Measurements from ENCODE around the gene IGFL1. TPM values are rescaled to one million over a fixed set of nuclear protein-coding genes. Genes with fewer than 3 reads are reported as not detected.
"Not testable (repeated sequence)": the region's sequence is repeated elsewhere in the genome, so short reads cannot be mapped to it uniquely, and the experiment has no call there.

Gene IGFL1
- 1 to 10 TPM in 1 of 2 donors, not detected in 1; 4.8 TPM for total RNA-seq

GRCh38 chr19:46229442-46229841 lies at the start of gene IGFL1:
Gene IGFL1 (plus strand): TSS chr19:46229742. CDS start chr19:46229775, 33 bp downstream.
- H3K27me3 ChIP-seq (replicated peaks; ENCODE audit: insufficient read depth) = no peaks in the 10 kb centered on the region

GRCh38 chr19:46180701-46181387 lies 48.7 kb upstream of the IGFL1 start:
- no peaks in the 10 kb centered on the region for H3K36me3 ChIP-seq

More at GRCh38 chr19:46229442-46229841, at the start of gene IGFL1:
- no peak for DNase-seq (ENCODE audit: low spot score)
- TF ChIP-seq POLR2A (IDR thresholded peaks at IDR 0.05) (no peak), POLR2AphosphoS5 (IDR thresholded peaks at IDR 0.05) (no peak), CTCF (IDR thresholded peaks at IDR 0.05) (no peak)
- Histone ChIP-seq H3K27ac (no peak within 1 kb of the TSS), H3K9me3 (no peaks in the 10 kb centered on the region), H3K36me3 (no peaks in the 10 kb centered on the region), H3K4me1 (replicated peaks) (no peaks in the 10 kb centered on the region), H3K4me3 (no peak within 1 kb of the TSS)
- WGBS = 61% methylated on average over 6 of the region's 6 CpGs
- intact Hi-C loops (cut with DNase I) = no loop called here

GRCh38 chr19:46181388-46181779 lies 48.2 kb upstream of the IGFL1 start:
- Histone ChIP-seq H3K27ac (no peak overlapping the region), H3K9me3 (no peaks in the 10 kb centered on the region), H3K4me1 (replicated peaks) (no peaks in the 10 kb centered on the region), H3K4me3 (no peak overlapping the region), H3K36me3 (no peaks in the 10 kb centered on the region), H3K27me3 (replicated peaks; ENCODE audit: insufficient read depth) (no peaks in the 10 kb centered on the region)
- DNase-seq (ENCODE audit: low spot score) = no peak
- WGBS = 48% methylated on average over 6 of the region's 6 CpGs
- intact Hi-C loops (cut with DNase I) = no loop called here
- no peak for TF ChIP-seq POLR2AphosphoS5 (IDR thresholded peaks at IDR 0.05)
- TF ChIP-seq POLR2A (IDR thresholded peaks at IDR 0.05) = no peak
- TF ChIP-seq CTCF (IDR thresholded peaks at IDR 0.05) = no peak

More at GRCh38 chr19:46180701-46181387, 48.7 kb upstream of the IGFL1 start:
- H3K9me3 ChIP-seq = no peaks in the 10 kb centered on the region
- H3K27ac ChIP-seq = no peak overlapping the region
- H3K4me1 ChIP-seq (replicated peaks) = no peaks in the 10 kb centered on the region
- H3K27me3 ChIP-seq (replicated peaks; ENCODE audit: insufficient read depth) = no peaks in the 10 kb centered on the region
- intact Hi-C loops (cut with DNase I) = no loop called here
- H3K4me3 ChIP-seq = no peak overlapping the region
- TF ChIP-seq CTCF (IDR thresholded peaks at IDR 0.05) = no peak
- no peak for TF ChIP-seq POLR2A (IDR thresholded peaks at IDR 0.05)
- TF ChIP-seq POLR2AphosphoS5 (IDR thresholded peaks at IDR 0.05) = no peak
- WGBS = 59% methylated on average over 5 of the region's 5 CpGs
- no peak for DNase-seq (ENCODE audit: low spot score)

- Histone ChIP-seq H3K4me1 (replicated peaks) (no peaks in the 10 kb centered on the region), H3K36me3 (no peaks in the 10 kb centered on the region), H3K27me3 (replicated peaks; ENCODE audit: insufficient read depth) (no peaks in the 10 kb centered on the region), H3K27ac (no peak overlapping the region), H3K4me3 (no peak overlapping the region), H3K9me3 (no peaks in the 10 kb centered on the region)
- TF ChIP-seq POLR2AphosphoS5 (IDR thresholded peaks at IDR 0.05) = peak; percentile 26
- no peak for TF ChIP-seq CTCF (IDR thresholded peaks at IDR 0.05)
- intact Hi-C loops (cut with DNase I) = no loop called here
- DNase-seq (ENCODE audit: low spot score) = no peak
- 49% methylated on average over 8 of the region's 8 CpGs for WGBS
These were observed 47.1 kb upstream of the IGFL1 start for GRCh38 chr19:46182476-46182875.

GRCh38 chr19:46184775-46185710 lies 44.5 kb upstream of the IGFL1 start:
- H3K4me3 ChIP-seq; intact Hi-C loops (cut with DNase I); H3K9me3 ChIP-seq; H3K27me3 ChIP-seq (replicated peaks; ENCODE audit: insufficient read depth); H3K36me3 ChIP-seq; H3K27ac ChIP-seq; H3K4me1 ChIP-seq (replicated peaks); DNase-seq (ENCODE audit: low spot score): not testable (repeated sequence)
- WGBS = 74% methylated on average over 6 of the region's 6 CpGs

Measured in prostate gland (tissue), 2 donors.